Endothelial cell (in vitro differentiated cells): ENCODE data around the gene RNU1-3. TPM values are rescaled to one million over a fixed set of nuclear protein-coding genes. Genes with fewer than 3 reads are reported as not detected.
A peak's percentile ranks its signal among the peaks of the same experiment; 100 is the strongest.
"Not testable (repeated sequence)": the region's sequence is repeated elsewhere in the genome, so short reads cannot be mapped to it uniquely, and the experiment has no call there.

Source experiments
- DNase-seq: peaks from one replicate; pipeline ENCODE4 v3.0.0; 2021; ENCODE audit warnings: low spot score
- H3K27ac Mint-ChIP-seq: one replicate; pipeline ENCODE4 v1.8.0; 2021; ENCODE audit warnings: mixed read lengths, inconsistent platforms; ENCODE audit not compliant: unreplicated experiment
- H3K27me3 Mint-ChIP-seq: one replicate; pipeline ENCODE4 v1.8.0; 2021; ENCODE audit warnings: mild to moderate bottlenecking, moderate library complexity, mixed read lengths, inconsistent platforms; ENCODE audit not compliant: unreplicated experiment
- H3K36me3 Mint-ChIP-seq: one replicate; pipeline ENCODE4 v1.8.0; 2021; ENCODE audit warnings: mild to moderate bottlenecking, low read depth, mixed read lengths, inconsistent platforms; ENCODE audit not compliant: unreplicated experiment
- H3K4me1 Mint-ChIP-seq: one replicate; pipeline ENCODE4 v1.8.0; 2021; ENCODE audit warnings: mild to moderate bottlenecking, mixed read lengths, inconsistent platforms; ENCODE audit not compliant: unreplicated experiment
- H3K4me3 Mint-ChIP-seq: one replicate; pipeline ENCODE4 v1.8.0; 2021; ENCODE audit warnings: mild to moderate bottlenecking, mixed read lengths, inconsistent platforms; ENCODE audit not compliant: unreplicated experiment
- H3K9me3 Mint-ChIP-seq: one replicate; pipeline ENCODE4 v1.8.0; 2021; ENCODE audit warnings: mixed read lengths, inconsistent platforms; ENCODE audit not compliant: unreplicated experiment
- total RNA-seq: library from RNA; stranded (reverse); fragmentation: NEBNext Ultra II Directional; extraction: Animal tissue kit (Norgen Biotek cat#: 25700); gene quantifications from one replicate; pipeline ENCODE4 v1.2.1, GENCODE V29; 2021; ENCODE audit not compliant: unreplicated experiment
- TF ChIP-seq, protein P1 (sequence below): fragments of 200-600 bp; sonication (generic); IDR thresholded peaks from one replicate; pipeline ENCODE4 v1.5.0; 2021; ENCODE audit warnings: antibody characterized with exemption; ENCODE audit not compliant: unreplicated experiment

Gene RNU1-3
- total RNA-seq, 1 donor from 2014 or later = 3,428 TPM

DNA sequence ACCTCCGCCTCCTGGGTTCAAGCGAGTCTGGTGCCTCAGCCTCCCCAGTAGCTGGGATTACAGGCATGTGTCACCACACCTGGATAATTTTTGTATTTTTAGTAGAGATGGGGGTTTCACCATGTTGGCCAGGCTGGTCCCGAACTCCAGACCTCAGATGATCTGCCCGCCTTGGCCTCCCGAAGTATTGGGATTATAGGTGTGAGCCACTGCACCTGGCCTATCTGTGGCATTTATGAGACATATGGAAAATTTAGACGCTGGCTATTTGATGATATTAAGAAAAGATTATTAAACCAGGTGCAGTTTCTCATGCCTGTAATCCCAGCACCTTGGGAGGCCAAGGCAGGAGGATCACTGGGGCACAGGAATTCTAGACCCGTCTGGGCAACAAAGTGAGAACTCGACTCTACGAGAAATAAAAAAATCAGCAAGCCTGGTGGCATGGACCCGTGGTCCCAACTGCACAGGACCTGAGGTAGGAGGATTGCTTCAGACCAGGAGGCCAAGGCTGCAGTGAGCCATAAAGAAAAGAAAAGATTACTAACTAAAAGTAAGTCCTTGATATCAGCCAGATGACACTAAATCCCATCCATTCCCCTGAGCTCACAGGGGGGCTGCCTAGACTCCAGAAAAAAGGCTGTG, 30.1 kb downstream of the RNU1-3 start:
- H3K36me3 Mint-ChIP-seq = peaks cover 13% of the 10 kb centered on the region
- not testable (repeated sequence) for H3K4me3 Mint-ChIP-seq, H3K27me3 Mint-ChIP-seq, DNase-seq, H3K27ac Mint-ChIP-seq, H3K4me1 Mint-ChIP-seq, H3K9me3 Mint-ChIP-seq

DNA sequence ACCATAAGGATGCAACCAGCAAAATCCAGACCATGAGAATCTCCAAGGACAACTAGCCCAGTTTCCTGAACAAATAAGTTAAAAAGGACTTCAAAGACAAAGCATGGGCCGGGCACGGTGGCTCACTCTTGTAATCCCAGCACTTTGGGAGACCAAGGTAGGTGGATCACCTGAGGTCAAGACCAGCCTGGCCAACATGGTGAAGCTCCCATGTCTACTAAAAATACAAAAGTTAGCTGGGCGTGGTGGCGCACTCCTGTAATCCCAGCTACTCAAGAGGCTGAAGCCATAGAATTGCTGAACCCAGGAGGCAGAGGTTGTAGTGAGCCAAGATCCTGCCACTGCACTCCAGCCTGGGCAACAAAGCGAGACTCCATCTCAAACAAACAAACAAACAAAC, 30.8 kb downstream of the RNU1-3 start:
- not testable (repeated sequence) for H3K27me3 Mint-ChIP-seq, H3K4me1 Mint-ChIP-seq, DNase-seq, H3K9me3 Mint-ChIP-seq, H3K27ac Mint-ChIP-seq, H3K4me3 Mint-ChIP-seq
- H3K36me3 Mint-ChIP-seq = peaks cover 13% of the 10 kb centered on the region

DNA sequence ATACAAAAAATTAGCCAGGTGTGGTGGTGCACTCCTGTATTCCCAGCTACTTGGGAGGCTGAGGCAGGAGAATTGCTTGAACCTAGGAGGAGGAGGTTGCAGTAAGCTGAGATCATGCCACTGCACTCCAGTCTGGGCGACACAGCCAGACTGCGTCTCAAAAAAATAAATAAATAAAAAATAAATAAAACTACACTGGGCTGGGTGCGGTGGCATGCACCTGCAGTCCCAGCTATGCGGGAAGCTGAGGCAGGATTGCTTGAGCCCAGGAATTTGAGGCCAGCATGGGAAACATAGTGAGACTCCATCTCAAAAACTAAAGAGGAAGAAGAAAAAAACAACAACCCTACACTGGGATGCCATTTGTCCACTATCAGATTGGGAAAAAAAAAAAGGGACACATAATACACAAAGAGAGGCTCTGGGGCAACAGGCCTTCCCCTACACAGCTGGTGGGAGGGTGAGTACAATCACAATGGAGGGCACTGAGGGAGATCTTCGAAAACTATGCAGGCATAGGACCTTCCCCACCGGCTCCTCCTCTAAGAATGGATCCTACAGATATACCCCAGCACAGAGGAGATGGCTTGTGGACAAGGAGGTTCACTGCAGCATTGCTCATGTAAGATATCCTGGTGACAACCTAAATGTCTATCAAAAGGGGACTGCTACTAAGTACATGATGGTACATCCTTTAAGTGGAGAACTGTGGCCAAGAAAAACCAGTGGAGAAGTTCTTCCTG, 33.0 kb downstream of the RNU1-3 start:
- Mint-ChIP-seq H3K36me3 (peaks cover 18% of the 10 kb centered on the region), H3K27ac (peak overlapping the region; percentile 1)
- H3K9me3 Mint-ChIP-seq = not testable (repeated sequence)

DNA sequence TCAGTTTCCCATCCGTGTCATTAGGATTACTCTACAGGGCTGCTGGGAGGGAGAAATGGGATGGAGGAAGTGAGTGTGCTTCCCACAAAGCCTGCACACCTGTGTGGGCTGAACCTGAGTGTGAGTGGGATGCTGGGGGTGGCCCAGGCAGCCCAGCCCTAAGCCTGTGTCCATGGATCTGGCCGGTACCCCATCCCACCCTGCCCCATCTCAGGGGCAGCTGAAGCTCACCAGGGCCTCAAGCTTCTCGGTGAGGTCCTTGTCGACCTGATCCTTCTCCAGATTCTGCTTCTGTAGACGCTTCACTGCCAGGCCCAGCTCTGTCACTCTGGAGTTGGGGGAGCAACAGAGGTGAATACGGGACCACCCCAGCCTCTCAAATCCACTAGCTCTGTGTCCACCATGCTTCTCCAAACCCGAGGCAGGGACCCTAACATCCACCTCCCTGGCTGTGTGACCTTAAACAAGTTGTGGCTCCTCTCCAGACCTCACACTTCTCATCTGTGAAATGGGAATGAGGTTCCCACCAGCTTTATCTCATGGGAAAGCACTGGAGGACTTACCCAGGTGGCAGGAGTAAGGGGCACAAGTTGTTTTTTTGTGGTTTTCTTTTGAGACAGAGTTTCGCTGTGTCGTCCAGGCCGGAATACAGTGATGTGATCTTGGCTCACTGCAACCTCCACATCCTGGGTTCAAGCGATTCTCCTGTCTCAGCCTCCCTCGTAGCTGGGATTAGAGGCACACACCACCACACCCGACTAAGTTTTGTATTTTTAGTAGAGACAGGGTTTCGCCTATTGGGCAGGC, 34.5 kb downstream of the RNU1-3 start:
- not testable (repeated sequence) for H3K4me1 Mint-ChIP-seq, DNase-seq, H3K27ac Mint-ChIP-seq, H3K9me3 Mint-ChIP-seq, H3K4me3 Mint-ChIP-seq
- H3K36me3 Mint-ChIP-seq = peaks cover 18% of the 10 kb centered on the region
- H3K27me3 Mint-ChIP-seq = peaks cover 12% of the 10 kb centered on the region

More for the DNA sequence above, 33.0 kb downstream of the RNU1-3 start:
- H3K4me1 Mint-ChIP-seq, DNase-seq, H3K4me3 Mint-ChIP-seq, H3K27me3 Mint-ChIP-seq: not testable (repeated sequence)

DNA sequence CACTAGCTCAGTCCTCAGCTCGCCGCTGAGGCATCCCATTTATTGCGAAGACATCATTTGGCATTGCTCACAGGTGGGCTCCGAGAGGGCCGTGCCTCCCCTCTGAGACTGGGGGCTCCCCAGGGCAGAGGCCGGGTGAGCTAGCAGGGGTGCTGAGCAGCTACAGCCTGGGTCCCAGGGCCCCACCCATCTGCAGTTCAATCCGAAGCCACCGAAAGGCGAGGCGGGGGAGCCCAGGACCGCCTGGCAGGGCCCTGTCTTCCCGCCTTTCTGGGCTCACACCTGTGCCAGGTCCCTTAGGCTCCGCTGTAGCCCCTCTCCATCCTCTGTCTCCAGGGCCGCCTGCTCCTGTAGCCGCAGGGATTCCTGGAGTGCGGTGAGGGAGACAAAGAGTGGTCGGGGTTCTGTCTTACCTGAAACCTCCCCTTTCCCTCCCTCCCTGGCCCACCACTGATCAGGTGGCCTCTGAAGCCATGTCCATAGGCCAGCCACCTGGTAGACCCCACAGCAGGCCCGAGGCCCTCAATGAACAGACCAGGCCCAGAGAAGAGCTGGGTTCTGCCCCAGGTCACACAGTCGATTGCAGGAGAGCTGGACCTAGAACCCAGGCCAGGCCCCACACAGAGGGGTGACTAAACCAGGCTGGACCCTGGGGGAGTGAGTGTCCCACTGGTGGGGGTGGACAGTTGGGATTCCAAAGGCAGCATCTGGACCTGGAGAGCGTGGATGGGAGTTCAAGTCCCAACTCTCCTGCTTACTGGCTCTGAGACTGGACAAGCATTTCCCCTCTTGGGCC, 35.3 kb downstream of the RNU1-3 start:
- Mint-ChIP-seq H3K4me1 (no peaks in the 10 kb centered on the region), H3K4me3 (no peak overlapping the region), H3K27me3 (peaks cover 12% of the 10 kb centered on the region), H3K27ac (no peak overlapping the region), H3K36me3 (peaks cover 19% of the 10 kb centered on the region), H3K9me3 (no peaks in the 10 kb centered on the region)
- no peak for DNase-seq
- TF ChIP-seq, protein P1, sequence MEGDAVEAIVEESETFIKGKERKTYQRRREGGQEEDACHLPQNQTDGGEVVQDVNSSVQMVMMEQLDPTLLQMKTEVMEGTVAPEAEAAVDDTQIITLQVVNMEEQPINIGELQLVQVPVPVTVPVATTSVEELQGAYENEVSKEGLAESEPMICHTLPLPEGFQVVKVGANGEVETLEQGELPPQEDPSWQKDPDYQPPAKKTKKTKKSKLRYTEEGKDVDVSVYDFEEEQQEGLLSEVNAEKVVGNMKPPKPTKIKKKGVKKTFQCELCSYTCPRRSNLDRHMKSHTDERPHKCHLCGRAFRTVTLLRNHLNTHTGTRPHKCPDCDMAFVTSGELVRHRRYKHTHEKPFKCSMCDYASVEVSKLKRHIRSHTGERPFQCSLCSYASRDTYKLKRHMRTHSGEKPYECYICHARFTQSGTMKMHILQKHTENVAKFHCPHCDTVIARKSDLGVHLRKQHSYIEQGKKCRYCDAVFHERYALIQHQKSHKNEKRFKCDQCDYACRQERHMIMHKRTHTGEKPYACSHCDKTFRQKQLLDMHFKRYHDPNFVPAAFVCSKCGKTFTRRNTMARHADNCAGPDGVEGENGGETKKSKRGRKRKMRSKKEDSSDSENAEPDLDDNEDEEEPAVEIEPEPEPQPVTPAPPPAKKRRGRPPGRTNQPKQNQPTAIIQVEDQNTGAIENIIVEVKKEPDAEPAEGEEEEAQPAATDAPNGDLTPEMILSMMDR = no peak

DNA sequence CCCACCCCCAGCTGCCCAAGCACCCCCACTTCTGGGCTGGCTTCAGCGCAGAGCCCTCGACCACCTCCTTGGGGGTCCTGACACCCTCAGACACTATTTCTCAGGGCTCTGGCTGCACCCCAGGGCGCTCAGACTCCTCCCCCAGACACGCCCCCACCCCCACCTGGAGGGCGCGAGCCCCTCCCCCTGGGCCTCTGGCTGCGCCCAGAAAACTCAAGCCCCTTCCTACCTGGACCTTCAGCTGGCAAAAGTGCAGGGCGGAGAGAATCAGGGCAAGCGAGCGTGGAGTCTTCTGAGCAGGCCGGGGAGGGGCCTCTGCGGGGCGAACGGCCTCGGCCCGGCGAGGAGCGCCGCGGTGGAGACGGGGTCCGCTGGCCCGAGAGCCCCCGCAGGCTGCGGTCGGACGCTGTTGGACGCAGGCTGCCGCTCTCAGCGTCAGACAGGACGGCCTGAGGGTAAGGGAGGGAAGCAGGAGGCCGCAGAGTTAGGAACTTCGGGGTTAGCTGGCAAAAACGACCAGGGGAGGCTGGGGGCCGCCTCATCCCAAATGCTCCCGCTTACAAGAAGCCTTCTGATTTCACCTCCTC, 36.0 kb downstream of the RNU1-3 start:
- Mint-ChIP-seq H3K27ac (no peak overlapping the region), H3K27me3 (peaks cover 13% of the 10 kb centered on the region), H3K4me3 (peak overlapping the region; percentile 34), H3K36me3 (peaks cover 25% of the 10 kb centered on the region), H3K9me3 (no peaks in the 10 kb centered on the region), H3K4me1 (no peaks in the 10 kb centered on the region)
- no peak for DNase-seq
- TF ChIP-seq, protein P1 = no peak

DNA sequence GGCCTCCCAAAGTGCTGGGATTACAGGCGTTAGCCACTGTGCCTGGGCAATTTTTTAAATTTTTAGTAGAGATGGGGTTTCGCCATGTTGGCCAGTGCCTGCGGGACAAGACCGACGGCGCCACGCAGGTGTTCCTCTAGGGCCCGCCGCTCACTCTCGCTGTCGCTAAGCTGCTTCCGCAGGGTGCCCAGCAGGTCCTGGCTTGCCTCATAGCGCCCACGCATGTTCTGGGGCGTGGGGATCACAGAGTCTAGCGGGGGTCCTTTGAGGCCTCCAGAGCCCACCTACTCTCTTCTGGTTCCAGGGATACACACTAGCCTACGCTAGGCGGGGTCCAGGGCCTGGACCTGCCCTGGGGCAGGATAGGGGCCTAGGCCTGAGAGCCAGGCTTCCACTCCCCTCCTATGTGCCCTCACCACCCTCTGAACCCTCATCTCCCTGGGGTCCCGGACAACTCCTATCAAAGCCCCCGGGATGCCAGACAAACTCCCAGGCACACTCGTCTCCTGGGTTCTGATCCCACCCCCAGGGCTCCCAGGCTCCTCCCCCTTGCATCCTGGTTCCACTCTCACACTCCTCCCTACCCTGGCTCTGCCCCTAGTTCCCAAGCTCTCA, 36.7 kb downstream of the RNU1-3 start:
- not testable (repeated sequence) for H3K4me1 Mint-ChIP-seq, H3K9me3 Mint-ChIP-seq, DNase-seq, H3K27ac Mint-ChIP-seq
- Mint-ChIP-seq H3K36me3 (peaks cover 26% of the 10 kb centered on the region), H3K27me3 (peaks cover 16% of the 10 kb centered on the region), H3K4me3 (peak overlapping the region; percentile 65)
